Nephron progenitor cell (in vitro differentiated cells): Measurements from ENCODE around the gene ZSWIM5.
"Not testable (repeated sequence)": the region's sequence is repeated elsewhere in the genome, so short reads cannot be mapped to it uniquely, and the experiment has no call there.

Source experiments
- DNase-seq: peaks from one replicate; pipeline ENCODE4 v3.0.0; 2021
- H3K27ac Mint-ChIP-seq: 2 replicates; pipeline ENCODE4 v1.8.0; 2021; ENCODE audit warnings: mild to moderate bottlenecking, moderate library complexity, mixed read lengths
- H3K27me3 Mint-ChIP-seq: 2 replicates; pipeline ENCODE4 v1.8.0; 2021; ENCODE audit warnings: mild to moderate bottlenecking, low read depth, mixed read lengths; ENCODE audit not compliant: poor library complexity
- H3K36me3 Mint-ChIP-seq: 2 replicates; pipeline ENCODE4 v1.8.0; 2021; ENCODE audit warnings: low read depth, mixed read lengths
- H3K4me1 Mint-ChIP-seq: 2 replicates; pipeline ENCODE4 v1.8.0; 2021; ENCODE audit warnings: mixed read lengths
- H3K4me3 Mint-ChIP-seq: 2 replicates; pipeline ENCODE4 v1.8.0; 2021; ENCODE audit warnings: mild to moderate bottlenecking, moderate library complexity, mixed read lengths
- H3K9me3 Mint-ChIP-seq: 2 replicates; pipeline ENCODE4 v1.8.0; 2021; ENCODE audit warnings: mild to moderate bottlenecking, moderate library complexity, mixed read lengths
- TF ChIP-seq, protein P1 (sequence below): fragments of 200-600 bp; sonication (generic); IDR thresholded peaks from 2 replicates; pipeline ENCODE4 v1.5.0; 2021; ENCODE audit warnings: antibody characterized with exemption

ZSWIM5 gene

GRCh38 chr1:45107782-45108181 is 98.6 kb downstream of the ZSWIM5 start:
- no peak overlapping the region for H3K27ac Mint-ChIP-seq
- H3K9me3 Mint-ChIP-seq = peaks cover 53% of the 10 kb centered on the region
- H3K4me1 Mint-ChIP-seq = no peaks in the 10 kb centered on the region

DNA sequence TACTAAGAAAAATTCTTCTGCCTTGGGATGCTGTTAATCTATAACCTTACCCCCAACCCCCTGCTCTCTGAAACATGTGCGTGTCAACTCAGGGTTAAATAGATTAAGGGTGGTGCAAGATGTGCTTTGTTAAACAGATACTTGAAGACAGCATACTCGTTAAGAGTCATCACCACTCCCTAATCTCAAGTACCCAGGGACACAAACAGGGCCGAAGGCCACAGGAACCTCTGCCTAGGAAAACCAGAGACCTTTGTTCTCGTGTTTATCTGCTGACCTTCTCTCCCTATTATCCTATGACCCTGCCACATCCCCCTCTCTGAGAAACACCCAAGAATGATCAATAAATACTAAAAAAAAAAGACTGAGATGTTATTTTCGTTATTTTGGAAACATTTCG is 99.5 kb downstream of the ZSWIM5 start:
- H3K27me3 Mint-ChIP-seq, DNase-seq, H3K4me1 Mint-ChIP-seq, H3K27ac Mint-ChIP-seq, H3K4me3 Mint-ChIP-seq: not testable (repeated sequence)
- Mint-ChIP-seq H3K36me3 (peaks cover 16% of the 10 kb centered on the region), H3K9me3 (peaks cover 50% of the 10 kb centered on the region)

More at GRCh38 chr1:45107782-45108181, 98.6 kb downstream of the ZSWIM5 start:
- H3K27me3 Mint-ChIP-seq = peaks cover 6% of the 10 kb centered on the region
- peaks cover 16% of the 10 kb centered on the region for H3K36me3 Mint-ChIP-seq
- DNase-seq = no peak
- TF ChIP-seq, protein P1, sequence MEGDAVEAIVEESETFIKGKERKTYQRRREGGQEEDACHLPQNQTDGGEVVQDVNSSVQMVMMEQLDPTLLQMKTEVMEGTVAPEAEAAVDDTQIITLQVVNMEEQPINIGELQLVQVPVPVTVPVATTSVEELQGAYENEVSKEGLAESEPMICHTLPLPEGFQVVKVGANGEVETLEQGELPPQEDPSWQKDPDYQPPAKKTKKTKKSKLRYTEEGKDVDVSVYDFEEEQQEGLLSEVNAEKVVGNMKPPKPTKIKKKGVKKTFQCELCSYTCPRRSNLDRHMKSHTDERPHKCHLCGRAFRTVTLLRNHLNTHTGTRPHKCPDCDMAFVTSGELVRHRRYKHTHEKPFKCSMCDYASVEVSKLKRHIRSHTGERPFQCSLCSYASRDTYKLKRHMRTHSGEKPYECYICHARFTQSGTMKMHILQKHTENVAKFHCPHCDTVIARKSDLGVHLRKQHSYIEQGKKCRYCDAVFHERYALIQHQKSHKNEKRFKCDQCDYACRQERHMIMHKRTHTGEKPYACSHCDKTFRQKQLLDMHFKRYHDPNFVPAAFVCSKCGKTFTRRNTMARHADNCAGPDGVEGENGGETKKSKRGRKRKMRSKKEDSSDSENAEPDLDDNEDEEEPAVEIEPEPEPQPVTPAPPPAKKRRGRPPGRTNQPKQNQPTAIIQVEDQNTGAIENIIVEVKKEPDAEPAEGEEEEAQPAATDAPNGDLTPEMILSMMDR = no peak
- H3K4me3 Mint-ChIP-seq = no peak overlapping the region

DNA sequence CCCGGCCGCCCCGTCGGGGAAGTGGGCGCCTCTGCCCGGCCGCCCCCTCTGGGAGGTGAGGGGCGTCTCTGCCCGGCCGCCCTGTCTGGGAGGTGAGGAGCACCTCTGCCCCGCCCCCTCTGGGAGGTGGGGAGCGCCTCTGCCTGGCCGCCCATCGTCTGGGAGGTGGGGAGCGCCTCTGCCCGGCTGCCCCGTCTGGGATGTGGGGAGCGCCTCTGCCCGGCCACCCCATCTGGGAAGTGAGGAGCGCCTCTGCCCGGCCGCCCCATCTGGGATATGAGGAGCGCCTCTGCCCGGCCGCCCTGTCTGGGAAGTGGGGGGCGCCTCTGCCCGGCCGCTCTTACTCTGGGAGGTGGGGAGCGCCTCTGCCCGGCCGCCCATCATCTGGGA is 100.3 kb downstream of the ZSWIM5 start:
- not testable (repeated sequence) for H3K4me1 Mint-ChIP-seq, H3K4me3 Mint-ChIP-seq, H3K27ac Mint-ChIP-seq, H3K27me3 Mint-ChIP-seq, DNase-seq
- H3K9me3 Mint-ChIP-seq = peaks cover 48% of the 10 kb centered on the region
- H3K36me3 Mint-ChIP-seq = peaks cover 16% of the 10 kb centered on the region

GRCh38 chr1:45105486-45106155 is 100.8 kb downstream of the ZSWIM5 start:
- not testable (repeated sequence) for H3K4me3 Mint-ChIP-seq, H3K4me1 Mint-ChIP-seq, H3K27ac Mint-ChIP-seq, DNase-seq, H3K27me3 Mint-ChIP-seq
- peaks cover 46% of the 10 kb centered on the region for H3K9me3 Mint-ChIP-seq
- peaks cover 16% of the 10 kb centered on the region for H3K36me3 Mint-ChIP-seq

DNA sequence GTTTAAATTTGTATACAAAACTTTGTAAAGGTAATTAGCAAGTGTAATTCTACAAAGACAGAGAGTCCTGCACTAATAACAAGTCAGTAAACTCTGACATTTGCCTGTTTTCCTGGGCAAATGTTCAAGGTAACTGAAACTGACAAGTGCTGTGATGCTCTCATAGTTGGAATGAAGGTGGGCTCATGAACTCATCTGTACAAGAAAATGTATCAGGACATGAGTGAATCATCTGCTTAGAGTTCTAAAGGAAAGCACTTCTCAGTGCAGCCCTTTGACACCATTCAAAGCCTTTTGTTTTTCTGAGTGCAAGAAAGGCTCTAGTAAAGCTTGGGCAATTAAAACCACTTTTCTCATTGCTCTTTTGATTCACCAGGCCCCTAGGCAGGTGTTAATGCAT is 102.9 kb downstream of the ZSWIM5 start:
- Mint-ChIP-seq H3K4me3 (no peak overlapping the region), H3K27me3 (no peaks in the 10 kb centered on the region), H3K9me3 (peaks cover 55% of the 10 kb centered on the region)

GRCh38 chr1:45101947-45102346 is 104.5 kb downstream of the ZSWIM5 start:
- H3K4me1 Mint-ChIP-seq = no peaks in the 10 kb centered on the region
- H3K9me3 Mint-ChIP-seq = peaks cover 42% of the 10 kb centered on the region
- no peak overlapping the region for H3K4me3 Mint-ChIP-seq
- TF ChIP-seq, protein P1 = no peak
- DNase-seq = no peak
- no peak overlapping the region for H3K27ac Mint-ChIP-seq
- H3K36me3 Mint-ChIP-seq = peaks cover 5% of the 10 kb centered on the region
- no peaks in the 10 kb centered on the region for H3K27me3 Mint-ChIP-seq

More for the DNA sequence above, 102.9 kb downstream of the ZSWIM5 start:
- H3K4me1 Mint-ChIP-seq = no peaks in the 10 kb centered on the region
- TF ChIP-seq, protein P1 = no peak
- no peak for DNase-seq
- H3K36me3 Mint-ChIP-seq = peaks cover 16% of the 10 kb centered on the region
- H3K27ac Mint-ChIP-seq = no peak overlapping the region

GRCh38 chr1:45101528-45101927 is 104.9 kb downstream of the ZSWIM5 start:
- not testable (repeated sequence) for H3K36me3 Mint-ChIP-seq, H3K27ac Mint-ChIP-seq, DNase-seq, H3K4me3 Mint-ChIP-seq, H3K27me3 Mint-ChIP-seq, H3K4me1 Mint-ChIP-seq
- peaks cover 38% of the 10 kb centered on the region for H3K9me3 Mint-ChIP-seq

DNA sequence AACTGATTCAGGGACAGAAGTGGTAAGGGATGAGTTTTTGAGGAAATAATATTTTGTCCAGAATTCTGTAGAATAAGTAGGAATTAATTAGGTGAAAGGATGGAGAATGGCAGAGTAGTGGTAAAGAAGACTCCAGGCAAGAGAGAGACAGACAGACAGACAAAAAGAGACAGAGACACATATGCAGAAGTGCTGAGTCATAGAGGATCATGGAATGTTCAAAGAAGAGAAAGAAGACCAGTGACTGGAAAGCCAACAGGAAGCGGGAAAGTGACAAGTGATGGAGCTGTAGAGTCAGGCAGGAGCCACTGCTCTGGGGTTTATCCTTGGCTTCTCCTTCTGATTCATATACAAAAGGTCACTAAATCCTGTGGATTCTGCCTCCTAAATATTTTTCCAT is 108.5 kb downstream of the ZSWIM5 start:
- Mint-ChIP-seq H3K27me3 (no peaks in the 10 kb centered on the region), H3K4me1 (peaks cover 14% of the 10 kb centered on the region), H3K27ac (no peak overlapping the region), H3K36me3 (no peaks in the 10 kb centered on the region), H3K4me3 (no peak overlapping the region), H3K9me3 (peaks cover 23% of the 10 kb centered on the region)
- no peak for DNase-seq
- TF ChIP-seq, protein P1 = no peak
